H1 (cell line): ENCODE measurements around the gene RNF32. TPM values are rescaled to one million over a fixed set of nuclear protein-coding genes. Genes with fewer than 3 reads are reported as not detected.

Experiments used
- BCL11A ChIP-seq, 2 experiments: IDR thresholded peaks; one replicate each; pipeline ENCODE4 v1.6.1; 2011; ENCODE audit warnings: low read depth in 2 of 2, low read length in 2 of 2, mild to moderate bottlenecking in 2 of 2
- CHD1 ChIP-seq: IDR thresholded peaks from 2 replicates; pipeline ENCODE4 v1.6.1; 2012; ENCODE audit warnings: low read depth, low read length, improper control_type of control experiment
- CHD7 ChIP-seq: fragments of 300-600 bp; sonication (generic); IDR thresholded peaks from 2 replicates; pipeline ENCODE4 v1.7.1; 2012; ENCODE audit warnings: low read length, moderate library complexity, mild to moderate bottlenecking, inconsistent platforms; ENCODE audit not compliant: insufficient replicate concordance
- POU5F1 ChIP-seq: IDR thresholded peaks from 2 replicates; pipeline ENCODE4 v1.6.1; 2011; ENCODE audit warnings: low read depth, mild to moderate bottlenecking, low read length, moderate library complexity
- SP2 ChIP-seq: IDR thresholded peaks from 2 replicates; pipeline ENCODE4 v1.6.1; 2012; ENCODE audit warnings: mild to moderate bottlenecking, low read length, inconsistent platforms
- SP4 ChIP-seq: IDR thresholded peaks from 2 replicates; pipeline ENCODE4 v1.6.1; 2012; ENCODE audit warnings: low read length, inconsistent platforms
- TAF7 ChIP-seq: optimal IDR thresholded peaks from 2 replicates; pipeline ENCODE3; 2011; ENCODE audit warnings: low read depth, mild to moderate bottlenecking, inconsistent platforms, low read length, moderate library complexity, borderline replicate concordance
- TBP ChIP-seq: IDR thresholded peaks from 2 replicates; pipeline ENCODE4 v1.6.1; 2011; ENCODE audit warnings: low read depth, low read length, improper control_type of control experiment
- polyA plus RNA-seq, 7 experiments: library from polyadenylated mRNA; depleted of rRNA in 3 of 7; stranded (reverse) in 5 of 7; unstranded in 2 of 7; fragments of >200 nt in 5 of 7; fragments of 200-250 nt in 2 of 7; gene quantifications; 1 replicate in 5 of 7; 2 replicates in 1 of 7; 4 replicates in 1 of 7; pipeline versions ENCODE4 v1.2.1 to v1.2.3, GENCODE V29; 2011 to 2013; ENCODE audit warnings: missing spikeins in 2 of 7, mixed read lengths in 2 of 7
- total RNA-seq: library from RNA; stranded (reverse); fragmentation: NEBNext Ultra II Directional; extraction: Animal tissue kit (Norgen Biotek cat#: 25700); gene quantifications from 2 replicates; pipeline ENCODE4 v1.2.1, GENCODE V29; 2021

The RNF32 gene
- total and polyA plus RNA-seq, 2 of the 8 experiments (the other 6 are each of a cell fraction or from before 2014, with no cell fraction given) = 0.48 to 1.2 TPM

GRCh38 chr7:156600496-156600895 is 40.1 kb upstream of the RNF32 start (continued):
- TF ChIP-seq CHD7 (no peak), SP4 (no peak), CHD1 (no peak), SP2 (no peak), TBP (no peak), BCL11A (IDR thresholded peaks at IDR 0.05; ENCODE audit: low read depth in 2 of 2, low read length in 2 of 2) (no peak), TAF7 (no peak), POU5F1 (no peak)
